ENCODE results near the gene CRYBG1. TPM values are rescaled to one million over a fixed set of nuclear protein-coding genes. Genes with fewer than 3 reads are reported as not detected.

CRYBG1 gene
- total and polyA plus RNA-seq, 3 donors from 2014 or later: 4.8 to 16.5 (median 7.8) TPM

GRCh38 chr6:106451439-106451838 lies 90.9 kb downstream of the CRYBG1 start:
- Histone ChIP-seq H3K27ac (no peak overlapping the region), H3K27me3 (no peaks in the 10 kb centered on the region), H3K36me3 (ENCODE audit: low read depth, missing control alignments) (no peaks in the 10 kb centered on the region), H3K4me1 (no peaks in the 10 kb centered on the region), H3K4me3 (no peak overlapping the region), H3K9me3 (no peaks in the 10 kb centered on the region)
- intact Hi-C loops (cut with DNase I; ENCODE audit: low total_unique reads): no loop called here
- 69 to 73% methylated on average over 7 of the region's 7 CpGs for WGBS, 2 donors
- TF ChIP-seq POLR2A (IDR thresholded peaks at IDR 0.05) (no peak), CTCF (IDR thresholded peaks at IDR 0.05) (no peak)
- DNase-seq: no peak

- H3K4me3 ChIP-seq: no peak overlapping the region
- TF ChIP-seq CTCF (IDR thresholded peaks at IDR 0.05) (no peak), POLR2A (IDR thresholded peaks at IDR 0.05) (no peak)
- intact Hi-C loops (cut with DNase I; ENCODE audit: low total_unique reads): no loop called here
- no peak overlapping the region for H3K27ac ChIP-seq
- H3K27me3 ChIP-seq: no peaks in the 10 kb centered on the region
- DNase-seq: no peak
- no peaks in the 10 kb centered on the region for H3K36me3 ChIP-seq (ENCODE audit: low read depth, missing control alignments)
- no peaks in the 10 kb centered on the region for H3K9me3 ChIP-seq
- no peaks in the 10 kb centered on the region for H3K4me1 ChIP-seq
- WGBS, 2 donors: 0 to 47% methylated on average over 1 of the region's 1 CpG
Observed at GRCh38 chr6:106452628-106453027, 92.1 kb downstream of the CRYBG1 start.

GRCh38 chr6:106453756-106454367 lies 93.3 kb downstream of the CRYBG1 start:
- intact Hi-C loops (cut with DNase I; ENCODE audit: low total_unique reads): no loop called here
- Histone ChIP-seq H3K4me3 (no peak overlapping the region), H3K9me3 (no peaks in the 10 kb centered on the region), H3K36me3 (ENCODE audit: low read depth, missing control alignments) (no peaks in the 10 kb centered on the region), H3K4me1 (no peaks in the 10 kb centered on the region), H3K27ac (no peak overlapping the region), H3K27me3 (no peaks in the 10 kb centered on the region)
- WGBS, 2 donors: 71 to 72% methylated on average over 6 of the region's 6 CpGs
- TF ChIP-seq POLR2A (IDR thresholded peaks at IDR 0.05): no peak
- DNase-seq: no peak

- WGBS, 2 donors: 67 to 74% methylated on average over 1 of the region's 1 CpG
- no peaks in the 10 kb centered on the region for H3K36me3 ChIP-seq (ENCODE audit: low read depth, missing control alignments)
- H3K27ac ChIP-seq: no peak overlapping the region
- DNase-seq: no peak
- TF ChIP-seq CTCF (IDR thresholded peaks at IDR 0.05) (no peak), POLR2A (IDR thresholded peaks at IDR 0.05) (no peak)
- H3K4me1 ChIP-seq: no peaks in the 10 kb centered on the region
- intact Hi-C loops (cut with DNase I; ENCODE audit: low total_unique reads): no loop called here
- no peaks in the 10 kb centered on the region for H3K9me3 ChIP-seq
- no peaks in the 10 kb centered on the region for H3K27me3 ChIP-seq
- no peak overlapping the region for H3K4me3 ChIP-seq
Observed at GRCh38 chr6:106456756-106457155, 96.2 kb downstream of the CRYBG1 start.

- no peak for DNase-seq
- no peak for TF ChIP-seq CTCF (IDR thresholded peaks at IDR 0.05)
- no peak for TF ChIP-seq POLR2A (IDR thresholded peaks at IDR 0.05)
- 77 to 86% methylated on average over 7 of the region's 7 CpGs for WGBS, 2 donors
- no peaks in the 10 kb centered on the region for H3K9me3 ChIP-seq
- H3K27ac ChIP-seq: no peak overlapping the region
- no peak overlapping the region for H3K4me3 ChIP-seq
- H3K4me1 ChIP-seq: no peaks in the 10 kb centered on the region
- intact Hi-C loops (cut with DNase I; ENCODE audit: low total_unique reads): no loop called here
- no peaks in the 10 kb centered on the region for H3K27me3 ChIP-seq
- H3K36me3 ChIP-seq (ENCODE audit: low read depth, missing control alignments): no peaks in the 10 kb centered on the region
Observed at GRCh38 chr6:106458021-106458986, 97.8 kb downstream of the CRYBG1 start.
